T-helper 2 cell treated with Interferon-gamma antibody and Interleukin-4, amounts not matched to agents 5 μg/mL and 100 μg/mL, for 36 hours (primary cell): Measurements from ENCODE around the gene VASP.
"Not testable (repeated sequence)": the region's sequence is repeated elsewhere in the genome, so short reads cannot be mapped to it uniquely, and the experiment has no call there.

Experiments
- DNase-seq: peaks from one replicate; pipeline ENCODE4 v3.0.0; 2021; ENCODE audit warnings: low spot score
- H3K27ac Mint-ChIP-seq: one replicate; pipeline ENCODE4 v1.8.0; 2021; ENCODE audit warnings: mild to moderate bottlenecking, mixed read lengths
- H3K27me3 Mint-ChIP-seq: one replicate; pipeline ENCODE4 v1.8.0; 2021; ENCODE audit warnings: low read depth, mixed read lengths
- H3K36me3 Mint-ChIP-seq: one replicate; pipeline ENCODE4 v1.8.0; 2021; ENCODE audit warnings: low read depth, mixed read lengths
- H3K4me1 Mint-ChIP-seq: one replicate; pipeline ENCODE4 v1.8.0; 2021; ENCODE audit warnings: low read depth, mixed read lengths
- H3K4me3 Mint-ChIP-seq: one replicate; pipeline ENCODE4 v1.8.0; 2022; ENCODE audit warnings: mild to moderate bottlenecking, moderate library complexity, mixed read lengths
- H3K9me3 Mint-ChIP-seq: one replicate; pipeline ENCODE4 v1.8.0; 2021; ENCODE audit warnings: mixed read lengths

Gene VASP

DNA sequence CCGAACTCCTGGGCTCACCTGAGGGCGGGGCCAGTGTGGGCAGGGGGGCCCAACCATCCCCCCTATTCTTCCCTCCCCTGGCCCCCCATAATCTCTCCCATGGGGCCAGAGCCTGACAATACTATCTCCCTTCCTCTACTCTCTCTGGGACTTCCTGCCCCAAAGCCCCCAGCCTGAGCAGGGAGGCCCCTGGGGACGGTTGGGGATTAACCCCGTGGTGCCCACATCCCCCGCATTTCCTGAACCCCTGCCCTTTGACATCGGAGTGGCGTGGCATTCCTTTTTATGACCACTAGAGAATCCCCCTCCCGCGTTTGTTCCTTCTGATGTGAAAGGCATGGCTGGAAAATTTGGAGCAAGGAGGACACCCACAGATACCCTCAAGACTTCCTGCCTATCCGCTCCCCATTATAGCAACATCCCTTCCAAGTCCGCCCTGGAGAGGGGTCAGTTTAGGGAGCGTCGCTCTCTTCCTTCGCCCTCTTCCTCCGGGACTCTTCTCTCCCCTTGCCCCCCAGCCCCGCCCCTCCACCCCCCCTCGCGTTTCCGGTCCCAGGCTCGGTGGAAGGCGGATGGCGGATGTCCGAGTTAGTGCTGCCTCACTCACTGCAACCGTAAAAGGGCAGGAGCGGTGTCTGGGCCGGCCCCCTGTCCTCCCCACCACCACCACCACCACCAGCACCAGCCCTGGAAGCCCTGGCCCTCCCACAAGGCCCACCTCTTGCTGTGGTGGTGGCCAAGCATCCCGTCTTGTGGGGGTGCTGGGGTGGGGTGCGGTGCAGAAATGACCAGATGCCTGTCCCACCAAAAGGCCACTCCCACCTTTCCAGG is 1.8 kb downstream of the VASP start:
- peak; percentile 52 for DNase-seq
- Mint-ChIP-seq H3K27ac (peak overlapping the region; percentile 89), H3K9me3 (no peaks in the 10 kb centered on the region), H3K4me1 (peaks cover 31% of the 10 kb centered on the region), H3K36me3 (peaks cover 27% of the 10 kb centered on the region), H3K27me3 (no peaks in the 10 kb centered on the region), H3K4me3 (peak overlapping the region; percentile 91)

DNA sequence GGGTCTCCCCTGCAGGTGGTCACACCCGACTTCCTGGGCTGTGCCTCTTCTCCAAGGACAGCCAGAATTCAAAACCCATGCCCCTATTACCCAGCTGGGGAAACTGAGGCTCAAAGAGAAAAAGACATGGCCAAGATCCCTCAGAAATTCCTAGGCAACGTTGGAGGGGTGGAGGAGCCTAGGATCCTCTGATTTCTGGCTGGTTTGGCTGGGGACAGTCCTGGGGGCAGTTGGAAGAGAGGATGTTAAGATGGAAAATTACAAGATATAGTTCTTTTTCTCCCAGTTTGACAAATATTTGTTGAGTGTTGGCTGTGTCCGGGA is 2.4 kb downstream of the VASP start:
- DNase-seq = no peak
- Mint-ChIP-seq H3K9me3 (no peaks in the 10 kb centered on the region), H3K36me3 (peaks cover 28% of the 10 kb centered on the region), H3K27me3 (no peaks in the 10 kb centered on the region), H3K4me1 (peaks cover 34% of the 10 kb centered on the region), H3K27ac (peak overlapping the region; percentile 77), H3K4me3 (peak overlapping the region; percentile 91)

DNA sequence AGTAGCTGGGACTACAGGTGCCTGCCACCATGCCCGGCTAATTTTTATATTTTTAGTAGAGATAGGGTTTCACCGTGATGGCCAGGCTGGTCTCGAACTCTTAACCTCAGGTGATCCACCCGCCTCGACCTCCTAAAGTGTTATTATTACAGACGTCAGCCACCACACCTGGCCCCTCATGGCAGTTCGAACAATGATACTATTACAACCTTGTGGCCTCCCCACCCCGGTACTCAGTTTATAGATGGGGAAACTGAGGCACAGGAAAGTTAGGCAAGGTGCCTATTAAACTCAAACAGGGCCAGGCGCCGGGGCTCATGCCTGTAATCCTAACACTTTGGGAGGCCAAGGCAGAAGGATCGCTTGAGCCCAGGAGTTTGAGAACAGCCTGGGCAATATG is 3.1 kb downstream of the VASP start:
- peaks cover 41% of the 10 kb centered on the region for H3K4me1 Mint-ChIP-seq
- H3K27ac Mint-ChIP-seq = peak overlapping the region; percentile 77
- peak overlapping the region; percentile 91 for H3K4me3 Mint-ChIP-seq
- not testable (repeated sequence) for H3K27me3 Mint-ChIP-seq, H3K9me3 Mint-ChIP-seq, DNase-seq
- peaks cover 30% of the 10 kb centered on the region for H3K36me3 Mint-ChIP-seq

- Mint-ChIP-seq H3K27me3 (no peaks in the 10 kb centered on the region), H3K4me1 (peaks cover 42% of the 10 kb centered on the region), H3K27ac (peak overlapping the region; percentile 74), H3K9me3 (no peaks in the 10 kb centered on the region), H3K4me3 (peak overlapping the region; percentile 36), H3K36me3 (peaks cover 33% of the 10 kb centered on the region)
- no peak for DNase-seq
Observed at GRCh38 chr19:45511074-45511473, 3.8 kb downstream of the VASP start.

GRCh38 chr19:45512881-45513483 is 5.7 kb downstream of the VASP start:
- H3K4me1 Mint-ChIP-seq = peaks cover 44% of the 10 kb centered on the region
- H3K4me3 Mint-ChIP-seq = peak overlapping the region; percentile 39
- peaks cover 40% of the 10 kb centered on the region for H3K36me3 Mint-ChIP-seq
- DNase-seq = no peak
- no peaks in the 10 kb centered on the region for H3K27me3 Mint-ChIP-seq
- H3K9me3 Mint-ChIP-seq = no peaks in the 10 kb centered on the region
- peak overlapping the region; percentile 68 for H3K27ac Mint-ChIP-seq

- Mint-ChIP-seq H3K27me3 (no peaks in the 10 kb centered on the region), H3K9me3 (no peaks in the 10 kb centered on the region), H3K27ac (peak overlapping the region; percentile 85), H3K36me3 (peaks cover 41% of the 10 kb centered on the region), H3K4me1 (peaks cover 42% of the 10 kb centered on the region), H3K4me3 (peak overlapping the region; percentile 68)
- no peak for DNase-seq
Observed at GRCh38 chr19:45514376-45515051, 7.2 kb downstream of the VASP start.

DNA sequence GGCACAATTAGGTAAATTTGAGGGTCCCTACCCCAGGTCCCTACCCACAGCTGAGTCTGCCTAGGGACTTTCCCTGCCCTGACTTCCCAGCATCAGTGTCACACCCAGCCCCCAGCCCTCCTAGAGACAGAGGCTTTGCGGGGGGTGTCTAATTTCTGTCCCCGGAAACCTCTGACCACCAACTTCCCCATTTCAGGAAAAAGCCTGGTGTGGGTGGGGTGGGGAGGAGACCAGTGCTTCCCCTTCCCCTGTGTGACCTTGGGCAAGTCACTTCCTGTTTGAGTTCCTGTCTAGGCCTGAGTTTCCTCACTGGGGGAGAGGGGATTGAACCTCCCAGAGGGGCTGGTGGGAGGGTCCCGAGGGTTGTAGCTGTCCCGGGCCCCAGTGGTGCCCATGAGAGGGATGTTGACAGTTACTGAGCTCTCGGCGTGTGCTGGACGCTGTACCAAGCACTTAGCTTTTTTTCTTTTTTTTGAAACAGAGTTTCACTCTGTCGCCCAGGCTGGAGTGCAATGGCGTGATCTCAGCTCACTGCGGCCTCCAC is 7.9 kb downstream of the VASP start:
- peak; percentile 21 for DNase-seq
- Mint-ChIP-seq H3K4me3 (peak overlapping the region; percentile 63), H3K9me3 (no peaks in the 10 kb centered on the region), H3K36me3 (peaks cover 39% of the 10 kb centered on the region), H3K4me1 (peaks cover 37% of the 10 kb centered on the region), H3K27ac (peak overlapping the region; percentile 83), H3K27me3 (no peaks in the 10 kb centered on the region)

- no peak for DNase-seq
- Mint-ChIP-seq H3K36me3 (peaks cover 41% of the 10 kb centered on the region), H3K4me3 (peak overlapping the region; percentile 63)
Observed at GRCh38 chr19:45515807-45516401, 8.6 kb downstream of the VASP start.

GRCh38 chr19:45517238-45517637 is 10.0 kb downstream of the VASP start:
- no peak for DNase-seq
- no peaks in the 10 kb centered on the region for H3K27me3 Mint-ChIP-seq
- H3K4me3 Mint-ChIP-seq = no peak overlapping the region
- H3K9me3 Mint-ChIP-seq = no peaks in the 10 kb centered on the region
- H3K36me3 Mint-ChIP-seq = peaks cover 32% of the 10 kb centered on the region
- peak overlapping the region; percentile 41 for H3K27ac Mint-ChIP-seq
- peaks cover 30% of the 10 kb centered on the region for H3K4me1 Mint-ChIP-seq

More at GRCh38 chr19:45515807-45516401, 8.6 kb downstream of the VASP start:
- Mint-ChIP-seq H3K4me1 (peaks cover 36% of the 10 kb centered on the region), H3K9me3 (no peaks in the 10 kb centered on the region), H3K27ac (peak overlapping the region; percentile 83), H3K27me3 (no peaks in the 10 kb centered on the region)

DNA sequence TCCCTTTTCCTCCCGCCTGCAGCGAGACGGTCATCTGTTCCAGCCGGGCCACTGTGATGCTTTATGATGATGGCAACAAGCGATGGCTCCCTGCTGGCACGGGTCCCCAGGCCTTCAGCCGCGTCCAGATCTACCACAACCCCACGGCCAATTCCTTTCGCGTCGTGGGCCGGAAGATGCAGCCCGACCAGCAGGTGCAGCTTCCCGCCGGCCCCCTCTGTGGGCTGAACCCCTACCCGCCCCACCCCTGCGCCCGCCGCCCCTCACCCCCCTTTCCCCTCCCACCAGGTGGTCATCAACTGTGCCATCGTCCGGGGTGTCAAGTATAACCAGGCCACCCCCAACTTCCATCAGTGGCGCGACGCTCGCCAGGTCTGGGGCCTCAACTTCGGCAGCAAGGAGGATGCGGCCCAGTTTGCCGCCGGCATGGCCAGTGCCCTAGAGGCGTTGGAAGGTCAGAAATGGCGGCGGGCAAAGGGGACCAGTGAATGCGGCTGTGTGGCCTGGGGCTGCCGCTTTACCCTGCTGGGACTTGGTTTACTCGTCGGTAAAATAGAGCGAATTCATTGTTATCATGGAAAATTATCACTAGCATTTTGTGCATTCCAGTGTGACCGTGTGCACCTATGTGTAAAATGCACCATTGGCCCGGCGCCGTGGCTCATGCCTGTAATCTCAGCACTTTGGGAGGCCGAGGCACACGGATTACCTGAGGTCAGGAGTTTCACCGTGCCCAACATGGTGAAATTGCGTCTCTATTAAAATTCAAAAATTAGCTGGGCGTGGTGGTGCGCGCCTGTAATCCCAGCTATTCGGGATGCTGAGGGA is 10.6 kb downstream of the VASP start:
- H3K4me1 Mint-ChIP-seq = peaks cover 29% of the 10 kb centered on the region
- no peak overlapping the region for H3K4me3 Mint-ChIP-seq
- peaks cover 30% of the 10 kb centered on the region for H3K36me3 Mint-ChIP-seq
- H3K27me3 Mint-ChIP-seq = no peaks in the 10 kb centered on the region
- H3K27ac Mint-ChIP-seq = peak overlapping the region; percentile 41
- no peaks in the 10 kb centered on the region for H3K9me3 Mint-ChIP-seq
- DNase-seq = no peak

DNA sequence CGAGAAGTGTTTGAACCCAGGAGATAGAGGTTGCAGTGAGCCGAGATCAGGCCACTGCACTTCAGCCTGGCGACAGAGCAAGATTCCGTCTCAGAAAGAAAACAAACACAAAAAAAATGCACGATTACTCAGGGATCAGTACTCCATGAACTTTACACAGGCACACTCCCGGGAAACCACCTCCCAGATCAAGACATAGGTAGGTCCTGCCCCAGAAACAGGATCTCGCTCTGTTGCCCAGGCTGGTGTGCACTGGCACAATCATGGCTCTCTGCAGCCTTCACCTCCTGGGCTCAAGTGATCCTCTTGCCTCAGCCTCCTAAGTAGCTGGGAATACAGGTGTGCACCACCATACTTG is 11.2 kb downstream of the VASP start:
- Mint-ChIP-seq H3K27me3 (no peaks in the 10 kb centered on the region), H3K4me1 (peaks cover 27% of the 10 kb centered on the region), H3K9me3 (no peaks in the 10 kb centered on the region), H3K36me3 (peaks cover 31% of the 10 kb centered on the region), H3K27ac (no peak overlapping the region), H3K4me3 (no peak overlapping the region)
- DNase-seq = no peak

- no peak overlapping the region for H3K27ac Mint-ChIP-seq
- no peak for DNase-seq
- no peak overlapping the region for H3K4me3 Mint-ChIP-seq
- no peaks in the 10 kb centered on the region for H3K27me3 Mint-ChIP-seq
- H3K36me3 Mint-ChIP-seq = peaks cover 43% of the 10 kb centered on the region
- H3K9me3 Mint-ChIP-seq = no peaks in the 10 kb centered on the region
- peaks cover 8% of the 10 kb centered on the region for H3K4me1 Mint-ChIP-seq
Observed at GRCh38 chr19:45522010-45522941, 15.0 kb downstream of the VASP start.
